ENCODE results near the gene TTC1. TPM values are rescaled to one million over a fixed set of nuclear protein-coding genes. Genes with fewer than 3 reads are reported as not detected.

TTC1 gene
- total RNA-seq, 1 experiment from 2014 or later: 67.6 TPM

GRCh38 chr5:160108124-160108523, 99.2 kb downstream of the TTC1 start:
- no peaks in the 10 kb centered on the region for H3K9me3 ChIP-seq (ENCODE audit: control insufficient read depth, insufficient read depth, low read depth, low read length)
- no peaks in the 10 kb centered on the region for H3K36me3 ChIP-seq (ENCODE audit: control insufficient read depth, insufficient read depth, low read length)
- POLR2A ChIA-PET: interaction anchor here (0.7 kb wide), 1 partner anchor 21 kb away, joined by 3 read pairs; no protein-coding TSS in a partner anchor
- TSS peak; percentile 20 for BruUV-seq (replicated peaks)
- TF ChIP-seq POLR2AphosphoS5 (IDR thresholded peaks at IDR 0.05; ENCODE audit: low read depth, low read length): no peak
- TF ChIP-seq REST (IDR thresholded peaks at IDR 0.05; ENCODE audit: insufficient read depth in 1 of 2, low read depth in 2 of 2, low read length in 1 of 2): no peak
- no peak for TF ChIP-seq CTCF (IDR thresholded peaks at IDR 0.05)
- TF ChIP-seq SIN3A (IDR thresholded peaks at IDR 0.05; ENCODE audit: borderline replicate concordance, insufficient read depth, low read depth, low read length): no peak
- TF ChIP-seq TCF7L2 (IDR thresholded peaks at IDR 0.05; ENCODE audit: low read depth, low read length): no peak
- H3K27ac ChIP-seq (ENCODE audit: low read length): no peak overlapping the region
- ATAC-seq (no peak), DNase-seq (ENCODE audit: low read depth, low spot score) (no peak)
- H3K4me3 ChIP-seq (ENCODE audit: low read depth in 2 of 2, low read length in 2 of 2): no peak overlapping the region
- CTCF ChIA-PET: no interaction called here
- H3K4me1 ChIP-seq (ENCODE audit: control insufficient read depth, insufficient read depth, low read length): no peaks in the 10 kb centered on the region
- H3K27me3 ChIP-seq (ENCODE audit: control insufficient read depth, insufficient read depth, low read length): no peaks in the 10 kb centered on the region
- in situ Hi-C loops (cut with HindIII; ENCODE audit: low pct_unique_long_range_greater_than_20kb, low sequenced_read_pairs) (no loop called here), intact Hi-C loops (cut with micrococcal nuclease; ENCODE audit: unreplicated experiment) (no loop called here)

Other genes with a start within 250 kb of the TTC1 start
- gene ADRA1B, start 92.7 kb upstream of the TTC1 start, total RNA-seq (2021; ENCODE audit: unreplicated experiment): 8.3 TPM
- 22.6 TPM for gene PWWP2A, start 110.3 kb downstream of the TTC1 start, total RNA-seq (2021; ENCODE audit: unreplicated experiment)
- 0.31 TPM for gene FABP6, start 220.4 kb downstream of the TTC1 start, total RNA-seq (2021; ENCODE audit: unreplicated experiment)

Data from Panc1 (cell line).